Bronchial epithelial cell (primary cell): ENCODE results near the gene MKRN2. TPM values are rescaled to one million over a fixed set of nuclear protein-coding genes. Genes with fewer than 3 reads are reported as not detected.
A peak's percentile ranks its signal among the peaks of the same experiment; 100 is the strongest.

Experiments used
- DNase-seq: peaks from one replicate; pipeline ENCODE4 v3.0.0-alpha.2; 2010; ENCODE audit warnings: low read depth
- FAIRE-seq: peaks from 2 replicates; lab custom pipeline; 2011; peaks lifted over from hg19 to GRCh38; lab: Jason Lieb, UNC
- H3K27me3 ChIP-seq: 2 replicates; pipeline ENCODE4 v1.5.1; 2011; ENCODE audit warnings: low read length; ENCODE audit not compliant: control insufficient read depth, insufficient read depth
- H3K36me3 ChIP-seq: 2 replicates; pipeline ENCODE4 v1.5.1; 2011; ENCODE audit warnings: low read length; ENCODE audit not compliant: control insufficient read depth, insufficient read depth
- H3K4me3 ChIP-seq: 2 replicates; pipeline ENCODE4 v1.5.1; 2011; ENCODE audit warnings: mild to moderate bottlenecking, low read depth, low read length, control low read depth
- total RNA-seq: library from RNA; depleted of rRNA; stranded (reverse); fragments of >200 nt; gene quantifications from 2 replicates; pipeline ENCODE4 v1.2.1, GENCODE V29; 2014
- TF ChIP-seq, protein P1 (sequence below): IDR thresholded peaks from 2 replicates; pipeline ENCODE4 v1.5.1; 2011; ENCODE audit warnings: mild to moderate bottlenecking, moderate library complexity, low read length, control low read depth, inconsistent platforms; ENCODE audit not compliant: insufficient read depth, severe bottlenecking

Gene MKRN2, protein sequence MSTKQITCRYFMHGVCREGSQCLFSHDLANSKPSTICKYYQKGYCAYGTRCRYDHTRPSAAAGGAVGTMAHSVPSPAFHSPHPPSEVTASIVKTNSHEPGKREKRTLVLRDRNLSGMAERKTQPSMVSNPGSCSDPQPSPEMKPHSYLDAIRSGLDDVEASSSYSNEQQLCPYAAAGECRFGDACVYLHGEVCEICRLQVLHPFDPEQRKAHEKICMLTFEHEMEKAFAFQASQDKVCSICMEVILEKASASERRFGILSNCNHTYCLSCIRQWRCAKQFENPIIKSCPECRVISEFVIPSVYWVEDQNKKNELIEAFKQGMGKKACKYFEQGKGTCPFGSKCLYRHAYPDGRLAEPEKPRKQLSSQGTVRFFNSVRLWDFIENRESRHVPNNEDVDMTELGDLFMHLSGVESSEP
- total RNA-seq = 21.3 and 22.9 TPM in 2 replicates

DNA sequence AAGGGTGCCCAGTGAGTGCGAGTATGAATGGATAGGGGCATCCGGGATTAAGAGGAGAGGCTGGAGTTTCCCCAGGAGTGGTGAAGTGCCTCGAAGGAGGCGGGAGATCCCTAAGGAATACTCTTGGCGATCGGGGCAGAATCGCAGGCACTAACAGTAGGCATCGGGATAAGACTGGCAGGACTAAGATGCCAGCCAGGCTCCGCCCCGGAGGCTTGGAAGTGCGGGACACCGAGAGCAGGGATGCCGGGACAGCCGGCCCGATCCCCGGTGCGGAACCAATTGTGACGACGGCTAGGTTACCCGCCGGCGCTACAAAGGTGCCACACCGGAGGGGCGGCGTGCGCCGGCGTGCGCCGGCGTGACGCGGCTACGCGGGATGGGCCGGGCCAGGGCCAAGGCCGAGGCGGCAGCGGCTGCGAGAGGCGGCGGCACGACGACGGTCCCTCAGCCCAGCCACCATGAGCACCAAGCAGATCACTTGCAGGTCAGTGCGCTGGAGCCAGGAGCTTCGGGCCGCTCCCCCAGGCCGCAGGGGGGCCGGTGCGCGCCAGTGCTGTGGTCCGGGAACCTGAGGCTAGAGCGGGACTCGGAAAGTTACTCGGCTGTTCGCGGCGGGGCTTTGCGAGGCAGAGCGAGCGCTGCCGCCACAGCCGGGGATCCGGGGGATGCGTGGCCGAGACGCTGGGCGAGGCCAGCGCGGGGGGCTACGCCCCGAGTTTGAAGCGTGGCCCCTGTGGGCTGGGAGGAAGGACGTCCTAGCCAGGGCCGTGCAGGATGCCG lies at the start of gene MKRN2:
TSS of gene MKRN2 (plus strand) at position 398 of the 783 bp plus-strand sequence. CDS start at position 462, 64 bp downstream.
- H3K4me3 ChIP-seq = peak within 1 kb of the TSS; percentile 91
- no peaks in the 10 kb centered on the region for H3K27me3 ChIP-seq
- FAIRE-seq (no peak), DNase-seq (peak; percentile 65)
- TF ChIP-seq, protein P1, sequence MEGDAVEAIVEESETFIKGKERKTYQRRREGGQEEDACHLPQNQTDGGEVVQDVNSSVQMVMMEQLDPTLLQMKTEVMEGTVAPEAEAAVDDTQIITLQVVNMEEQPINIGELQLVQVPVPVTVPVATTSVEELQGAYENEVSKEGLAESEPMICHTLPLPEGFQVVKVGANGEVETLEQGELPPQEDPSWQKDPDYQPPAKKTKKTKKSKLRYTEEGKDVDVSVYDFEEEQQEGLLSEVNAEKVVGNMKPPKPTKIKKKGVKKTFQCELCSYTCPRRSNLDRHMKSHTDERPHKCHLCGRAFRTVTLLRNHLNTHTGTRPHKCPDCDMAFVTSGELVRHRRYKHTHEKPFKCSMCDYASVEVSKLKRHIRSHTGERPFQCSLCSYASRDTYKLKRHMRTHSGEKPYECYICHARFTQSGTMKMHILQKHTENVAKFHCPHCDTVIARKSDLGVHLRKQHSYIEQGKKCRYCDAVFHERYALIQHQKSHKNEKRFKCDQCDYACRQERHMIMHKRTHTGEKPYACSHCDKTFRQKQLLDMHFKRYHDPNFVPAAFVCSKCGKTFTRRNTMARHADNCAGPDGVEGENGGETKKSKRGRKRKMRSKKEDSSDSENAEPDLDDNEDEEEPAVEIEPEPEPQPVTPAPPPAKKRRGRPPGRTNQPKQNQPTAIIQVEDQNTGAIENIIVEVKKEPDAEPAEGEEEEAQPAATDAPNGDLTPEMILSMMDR = no peak
- no peaks in the 10 kb centered on the region for H3K36me3 ChIP-seq

DNA sequence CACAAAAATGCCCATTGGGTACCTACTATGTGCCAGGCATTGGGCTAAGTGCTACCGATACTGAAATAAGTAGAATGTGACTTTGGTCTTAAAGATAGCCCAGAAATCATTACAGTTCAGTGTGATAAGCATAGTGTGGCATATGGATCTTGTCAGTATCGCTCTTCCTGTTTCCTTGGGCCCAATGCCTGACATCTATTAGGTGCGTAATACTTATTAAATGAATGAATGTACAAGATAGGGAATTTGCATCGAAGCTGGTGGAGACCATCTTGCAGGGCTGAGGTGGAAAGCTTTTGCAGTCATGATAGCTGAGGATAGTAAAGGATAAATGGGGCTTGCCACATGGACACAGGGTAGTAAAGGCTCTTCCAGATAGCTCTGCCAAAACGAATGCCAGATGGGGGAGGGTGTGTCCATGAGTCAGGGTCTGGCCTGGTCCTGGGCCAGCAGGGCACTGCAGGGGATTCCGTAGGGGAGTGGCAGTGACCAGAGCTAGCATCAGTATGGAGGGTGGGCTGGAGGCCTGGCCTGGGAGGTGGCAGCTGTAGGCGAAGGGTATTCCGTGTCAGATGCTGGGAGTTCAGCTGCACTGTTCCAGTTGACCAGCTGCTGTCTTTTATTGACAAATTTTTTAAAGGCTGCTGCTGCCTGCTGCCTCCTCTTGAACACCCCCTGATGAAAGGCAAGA lies 49.2 kb upstream of the MKRN2 start:
- FAIRE-seq = no peak
- DNase-seq = peak; percentile 56
- TF ChIP-seq, protein P1 = no peak
- Histone ChIP-seq H3K27me3 (no peaks in the 10 kb centered on the region), H3K4me3 (no peak overlapping the region), H3K36me3 (peaks cover 11% of the 10 kb centered on the region)

DNA sequence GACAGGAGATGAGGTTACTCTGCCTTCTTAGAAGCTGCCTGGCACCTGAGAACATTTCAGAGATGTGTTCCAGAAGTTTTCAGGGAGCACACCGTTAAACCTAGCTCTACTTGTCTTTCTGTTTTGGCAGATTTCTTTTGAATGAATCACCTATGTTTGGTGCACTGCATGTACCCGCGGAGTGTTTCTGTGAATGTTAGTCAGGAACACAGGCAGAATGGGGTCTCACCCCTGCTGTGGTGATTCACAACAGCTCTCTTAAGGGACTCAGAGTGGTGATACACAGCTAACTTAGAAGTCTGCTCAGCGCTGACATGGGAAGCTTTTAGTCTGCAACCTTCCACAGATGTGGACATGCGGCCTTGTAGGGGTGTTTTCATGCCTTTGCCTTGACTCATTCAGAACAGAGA lies 48.6 kb upstream of the MKRN2 start:
- TF ChIP-seq, protein P1 = no peak
- no peaks in the 10 kb centered on the region for H3K27me3 ChIP-seq
- H3K36me3 ChIP-seq = peaks cover 9% of the 10 kb centered on the region
- DNase-seq (peak; percentile 96), FAIRE-seq (no peak)
- no peak overlapping the region for H3K4me3 ChIP-seq

DNA sequence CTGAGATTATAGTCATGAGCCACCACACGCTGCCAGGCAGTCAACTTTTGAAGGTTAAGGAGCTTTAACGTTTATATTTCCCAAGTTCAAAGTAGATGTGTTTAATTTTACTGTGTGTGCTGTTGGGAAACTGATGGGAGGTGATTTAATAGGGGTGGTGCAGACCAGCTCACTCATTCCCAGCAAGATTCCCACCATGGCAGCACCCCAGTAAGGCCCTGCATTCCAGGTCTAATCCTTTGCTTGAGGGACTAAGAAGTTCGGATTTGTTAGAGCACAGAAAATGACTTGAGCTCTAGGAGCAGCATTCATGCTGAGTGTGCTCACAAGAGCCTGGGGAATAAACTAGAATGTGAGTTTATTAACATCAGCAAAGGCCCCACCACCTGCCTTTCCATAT lies 47.4 kb upstream of the MKRN2 start:
- no peak for DNase-seq
- no peak for FAIRE-seq
- TF ChIP-seq, protein P1 = no peak
- H3K36me3 ChIP-seq = peaks cover 3% of the 10 kb centered on the region
- H3K27me3 ChIP-seq = no peaks in the 10 kb centered on the region
- no peak overlapping the region for H3K4me3 ChIP-seq

DNA sequence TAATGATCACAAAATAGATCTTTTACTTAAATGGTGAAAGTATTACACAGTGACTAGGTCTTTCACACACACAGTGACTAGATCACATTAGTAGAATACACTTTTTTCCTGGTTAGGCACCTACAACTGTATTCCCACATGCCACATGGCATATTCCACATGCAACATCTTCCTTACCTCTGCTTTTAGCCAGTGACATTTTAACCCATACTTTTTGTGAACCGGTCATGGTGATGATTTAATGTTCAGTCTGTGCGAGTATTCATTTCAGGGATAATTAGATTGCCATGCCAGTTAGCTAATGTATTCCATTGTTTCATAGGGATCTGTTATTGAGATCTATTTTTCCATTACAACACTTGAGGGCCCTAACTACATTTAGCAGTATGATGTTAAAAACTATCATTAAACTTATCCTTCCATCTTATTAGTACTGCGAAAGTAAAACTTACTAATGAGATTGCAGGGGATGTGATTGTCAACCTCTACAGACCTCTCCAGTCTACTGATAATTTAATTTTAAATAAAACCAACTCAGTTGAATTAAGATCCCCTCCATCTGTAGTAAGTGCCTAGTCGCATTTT lies 44.3 kb upstream of the MKRN2 start:
- H3K36me3 ChIP-seq = peaks cover 2% of the 10 kb centered on the region
- no peaks in the 10 kb centered on the region for H3K27me3 ChIP-seq
- TF ChIP-seq, protein P1 = no peak
- DNase-seq (no peak), FAIRE-seq (no peak)
- H3K4me3 ChIP-seq = no peak overlapping the region
